H1 (cell line): Measurements from ENCODE around the gene KHDC4. TPM values are rescaled to one million over a fixed set of nuclear protein-coding genes. Genes with fewer than 3 reads are reported as not detected.
"Not testable (repeated sequence)": the region's sequence is repeated elsewhere in the genome, so short reads cannot be mapped to it uniquely, and the experiment has no call there.

Source experiments
- CTCF ChIA-PET: fragments of 300-600 bp; sonication (Branson Sonifier 250); formaldehyde crosslinking; loops from one replicate; lab custom pipeline; 2021; ENCODE audit not compliant: partially characterized antibody; lab: Charles Lee
- POLR2A ChIA-PET: fragments of 300-600 bp; sonication (Branson Sonifier 250); formaldehyde crosslinking; loops from one replicate; lab custom pipeline; 2021; ENCODE audit warnings: inconsistent platforms; ENCODE audit not compliant: partially characterized antibody; lab: Charles Lee
- DNase-seq, 2 experiments: peaks; one replicate each; pipeline versions ENCODE4 v3.0.0 to v3.0.0-alpha.2; 2010 to 2022; ENCODE audit warnings: low spot score in 2 of 2, low read depth in 1 of 2, mixed read lengths in 1 of 2
- FAIRE-seq: peaks from 2 replicates; lab custom pipeline; 2011; peaks lifted over from hg19 to GRCh38; lab: Jason Lieb, UNC
- H2AFZ ChIP-seq: 2 replicates; pipeline ENCODE4 v1.8.1; 2012; ENCODE audit warnings: low read length, inconsistent platforms
- H2AK5ac ChIP-seq: 2 replicates; pipeline ENCODE4 v1.6.1; 2013; ENCODE audit warnings: low read depth, low read length
- H2BK120ac ChIP-seq: replicated peaks from 2 replicates; pipeline ENCODE3; 2013; ENCODE audit warnings: low read depth, low read length, inconsistent platforms
- H2BK12ac ChIP-seq: 2 replicates; pipeline ENCODE4 v1.6.1; 2013; ENCODE audit warnings: low read depth, low read length
- H2BK15ac ChIP-seq: 2 replicates; pipeline ENCODE4 v1.6.1; 2013; ENCODE audit warnings: low read length
- H2BK20ac ChIP-seq: 2 replicates; pipeline ENCODE4 v1.6.1; 2013; ENCODE audit warnings: low read length
- H2BK5ac ChIP-seq: 2 replicates; pipeline ENCODE4 v1.6.1; 2013; ENCODE audit warnings: low read depth, low read length
- H3K14ac ChIP-seq: 2 replicates; pipeline ENCODE4 v1.6.1; 2013; ENCODE audit warnings: inconsistent platforms; ENCODE audit not compliant: insufficient read length
- H3K18ac ChIP-seq: 2 replicates; pipeline ENCODE4 v1.6.1; 2013; ENCODE audit warnings: low read length; ENCODE audit errors: extremely low read depth
- H3K23ac ChIP-seq: 2 replicates; pipeline ENCODE4 v1.6.1; 2013; ENCODE audit warnings: inconsistent platforms; ENCODE audit not compliant: insufficient read length
- H3K23me2 ChIP-seq: 2 replicates; pipeline ENCODE4 v1.6.1; 2013; ENCODE audit warnings: low read depth, low read length
- H3K27ac ChIP-seq: 2 replicates; pipeline ENCODE4 v1.6.1; 2011; ENCODE audit warnings: low read depth, low read length, inconsistent platforms
- H3K27me3 ChIP-seq, 4 experiments: replicated peaks in 1 of 4; 1 replicate in 1 of 4; 2 replicates in 3 of 4; pipeline versions ENCODE4 v1.6.1 to v1.8.1; 2011 to 2013; ENCODE audit warnings: low read length in 3 of 4, mild to moderate bottlenecking in 3 of 4, inconsistent platforms in 2 of 4, mixed read lengths in 2 of 4, moderate library complexity in 1 of 4; ENCODE audit not compliant: control insufficient read depth in 3 of 4, insufficient read depth in 3 of 4; ENCODE audit errors: extremely low read depth in 1 of 4
- H3K36me3 ChIP-seq, 4 experiments: 2 replicates each; pipeline versions ENCODE4 v1.6.1 to v1.8.1; 2011 to 2013; ENCODE audit warnings: mild to moderate bottlenecking in 4 of 4, low read length in 3 of 4, moderate library complexity in 2 of 4, control low read depth in 1 of 4, inconsistent platforms in 1 of 4; ENCODE audit not compliant: insufficient read depth in 4 of 4, control insufficient read depth in 2 of 4
- H3K4ac ChIP-seq: replicated peaks from 2 replicates; pipeline ENCODE3; 2013; ENCODE audit warnings: low read length, low read depth, mixed read lengths, inconsistent platforms; ENCODE audit not compliant: insufficient read length
- H3K4me1 ChIP-seq, 4 experiments: replicated peaks in 1 of 4; 1 replicate in 1 of 4; 2 replicates in 3 of 4; pipeline versions ENCODE4 v1.6.1 to v1.8.1; 2011 to 2013; ENCODE audit warnings: low read length in 3 of 4, inconsistent platforms in 2 of 4, mixed read lengths in 1 of 4; ENCODE audit not compliant: insufficient read depth in 4 of 4, control insufficient read depth in 3 of 4
- H3K4me2 ChIP-seq, 2 experiments: 2 replicates each; pipeline versions ENCODE4 v1.6.1 to v1.8.1; 2011 to 2013; ENCODE audit warnings: low read depth in 2 of 2, low read length in 2 of 2, control low read depth in 1 of 2, inconsistent platforms in 1 of 2, mild to moderate bottlenecking in 1 of 2; ENCODE audit not compliant: insufficient read depth in 1 of 2
- H3K4me3 ChIP-seq, 4 experiments: fragments of 200-600, 300-600 bp in 1 of 4; sonication (generic), shearing (Covaris generic), sonication (Bioruptor Twin) in 1 of 4; 2 replicates each; pipeline versions ENCODE4 v1.5.1 to v1.8.1; 2011 to 2016; ENCODE audit warnings: low read length in 4 of 4, low read depth in 3 of 4, control low read depth in 2 of 4, inconsistent platforms in 2 of 4, mild to moderate bottlenecking in 2 of 4, mixed read lengths in 1 of 4, moderate library complexity in 1 of 4; ENCODE audit not compliant: insufficient read depth in 2 of 4; ENCODE audit errors: extremely low read depth in 1 of 4
- H3K56ac ChIP-seq: replicated peaks from 2 replicates; pipeline ENCODE3; 2013; ENCODE audit warnings: low read depth, mild to moderate bottlenecking, mixed read lengths, low read length, inconsistent platforms; ENCODE audit not compliant: insufficient read length
- H3K79me1 ChIP-seq: 2 replicates; pipeline ENCODE4 v1.6.1; 2013; ENCODE audit warnings: low read depth, low read length, control low read depth
- H3K79me2 ChIP-seq, 2 experiments: 2 replicates each; pipeline versions ENCODE4 v1.6.1 to v1.8.1; 2012 to 2013; ENCODE audit warnings: low read length in 2 of 2, mild to moderate bottlenecking in 2 of 2, inconsistent platforms in 1 of 2; ENCODE audit not compliant: insufficient read depth in 2 of 2, control insufficient read depth in 1 of 2
- H3K9ac ChIP-seq, 4 experiments: replicated peaks in 1 of 4; 1 replicate in 1 of 4; 2 replicates in 3 of 4; pipeline versions ENCODE4 v1.6.1 to v1.8.1; 2011 to 2013; ENCODE audit warnings: low read depth in 3 of 4, low read length in 3 of 4, control low read depth in 2 of 4, mild to moderate bottlenecking in 2 of 4, moderate library complexity in 2 of 4, inconsistent platforms in 1 of 4; ENCODE audit errors: extremely low read depth in 1 of 4
- H3K9me3 ChIP-seq, 2 experiments: 2 replicates each; pipeline versions ENCODE4 v1.6.1 to v1.8.1; 2012 to 2013; ENCODE audit warnings: mild to moderate bottlenecking in 2 of 2, moderate library complexity in 2 of 2, control low read depth in 1 of 2, inconsistent platforms in 1 of 2, low read depth in 1 of 2, low read length in 1 of 2, mixed read lengths in 1 of 2; ENCODE audit not compliant: insufficient read depth in 2 of 2
- H4K20me1 ChIP-seq, 2 experiments: replicated peaks in 1 of 2; 2 replicates each; pipeline versions ENCODE3 to v1.8.1; 2011 to 2013; ENCODE audit warnings: inconsistent platforms in 2 of 2, low read length in 2 of 2, mild to moderate bottlenecking in 1 of 2; ENCODE audit not compliant: insufficient read depth in 2 of 2, control insufficient read depth in 1 of 2
- H4K5ac ChIP-seq: 2 replicates; pipeline ENCODE4 v1.6.1; 2013; ENCODE audit warnings: low read length, low read depth, mixed read lengths, inconsistent platforms; ENCODE audit not compliant: insufficient read length
- H4K8ac ChIP-seq: 2 replicates; pipeline ENCODE4 v1.8.0; 2013; ENCODE audit warnings: mild to moderate bottlenecking, moderate library complexity, low read length, inconsistent platforms; ENCODE audit not compliant: insufficient read depth; ENCODE audit errors: extremely low read depth
- H4K91ac ChIP-seq: replicated peaks from 2 replicates; pipeline ENCODE3; 2013; ENCODE audit warnings: low read length, mixed read lengths, inconsistent platforms; ENCODE audit not compliant: insufficient read length
- WGBS, 2 experiments: shearing (Covaris generic) in 1 of 2; methylation state at CpG; one replicate each; pipeline versions ENCODE4 v1.1.6 to v1.1.7; 2013 to 2015; ENCODE audit warnings: low lambda C conversion rate in 2 of 2, mixed read lengths in 2 of 2, inconsistent platforms in 1 of 2, low coverage in 1 of 2, missing lambda C conversion rate in 1 of 2; ENCODE audit not compliant: insufficient replicate concordance in 2 of 2, insufficient coverage in 1 of 2, insufficient read length in 1 of 2; ENCODE audit errors: extremely low coverage in 1 of 2, missing lambda C conversion rate in 1 of 2; 5-methylcytosine and 5-hydroxymethylcytosine counted together
- polyA plus RNA-seq, 7 experiments: library from polyadenylated mRNA; depleted of rRNA in 3 of 7; stranded (reverse) in 5 of 7; unstranded in 2 of 7; fragments of >200 nt in 5 of 7; fragments of 200-250 nt in 2 of 7; gene quantifications; 1 replicate in 5 of 7; 2 replicates in 1 of 7; 4 replicates in 1 of 7; pipeline versions ENCODE4 v1.2.1 to v1.2.3, GENCODE V29; 2011 to 2013; ENCODE audit warnings: missing spikeins in 2 of 7, mixed read lengths in 2 of 7
- total RNA-seq: library from RNA; stranded (reverse); fragmentation: NEBNext Ultra II Directional; extraction: Animal tissue kit (Norgen Biotek cat#: 25700); gene quantifications from 2 replicates; pipeline ENCODE4 v1.2.1, GENCODE V29; 2021

The KHDC4 gene
- total and polyA plus RNA-seq, 2 of the 8 experiments (the other 6 are each of a cell fraction or from before 2014, with no cell fraction given), result 56.6 to 81.1 TPM

DNA sequence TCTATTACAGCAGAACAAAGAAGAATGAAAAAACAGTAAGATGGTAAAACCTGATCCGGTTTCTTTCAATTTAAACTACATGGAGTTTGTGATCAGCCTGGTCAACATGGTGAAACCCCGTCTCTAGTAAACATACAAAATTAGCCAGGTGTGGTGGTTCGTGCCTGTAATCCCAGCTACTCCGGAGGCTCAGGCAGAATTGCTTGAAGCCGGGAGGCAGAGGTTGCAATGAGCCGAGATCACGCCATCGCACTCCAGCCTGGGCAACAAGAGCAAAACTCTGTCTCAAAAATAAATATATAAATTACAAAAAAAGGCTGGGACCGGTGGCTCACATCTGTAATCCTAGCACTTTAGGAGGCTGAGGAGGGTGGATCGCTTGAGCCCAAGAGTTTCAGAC lies 3.5 kb downstream of the KHDC4 start:
- CTCF ChIA-PET, result interaction anchor here (0.6 to 2.2 kb wide), 6 partner anchors 14 to 826 kb away, joined by 3 to 10 read pairs (median 4); no protein-coding TSS in a partner anchor
- POLR2A ChIA-PET, result interaction anchor here (0.6 to 6.7 kb wide), 6 partner anchors 7 to 163 kb away, joined by 3 to 109 read pairs (median 14); no protein-coding TSS in a partner anchor
- H2BK12ac ChIP-seq, result not testable (repeated sequence)

More for the DNA sequence above, 3.5 kb downstream of the KHDC4 start:
- 98% methylated on average over 10 of the region's 10 CpGs; no CpG with 5 or more reads in 1 of the 2 experiments for WGBS, 2 experiments
- Histone ChIP-seq H4K20me1 (peaks cover 0 to 18% of the 10 kb centered on the region in 2 experiments), H3K4me2 (peak overlapping the region in 1 of 2 experiments; percentile 23; a peak in 1 of 4 replicates), H3K36me3 (peaks cover 37 to 76% (median 58%) of the 10 kb centered on the region in 4 experiments), H3K79me2 (peaks cover 10 to 51% of the 10 kb centered on the region in 2 experiments), H3K9ac (peak overlapping the region in 1 of 4 experiments; percentile 21; a peak in 1 of 7 replicates)
- not testable (repeated sequence) for H4K91ac ChIP-seq, H3K9me3 ChIP-seq, H2AK5ac ChIP-seq, FAIRE-seq, H3K23ac ChIP-seq, H3K79me1 ChIP-seq, H4K8ac ChIP-seq, H2AFZ ChIP-seq, H2BK20ac ChIP-seq, H3K27me3 ChIP-seq, DNase-seq, H2BK120ac ChIP-seq, H3K18ac ChIP-seq, H3K27ac ChIP-seq, H4K5ac ChIP-seq, H3K4ac ChIP-seq, H3K4me3 ChIP-seq, H3K56ac ChIP-seq, H3K4me1 ChIP-seq, H2BK5ac ChIP-seq, H2BK15ac ChIP-seq, H3K23me2 ChIP-seq, H3K14ac ChIP-seq
